Stimulated activated CD4-positive, alpha-beta T cell treated with anti-CD3 and anti-CD28 coated beads, Interleukin-12 subunit alpha, Interleukin-12 subunit beta, amount 100 ng/mL, for 4 hours (primary cell): Measurements from ENCODE around the gene TRAF3.
"Not testable (repeated sequence)": the region's sequence is repeated elsewhere in the genome, so short reads cannot be mapped to it uniquely, and the experiment has no call there.

Experiments
- DNase-seq: peaks from one replicate; pipeline ENCODE4 v3.0.0-alpha.2; 2020

TRAF3 gene

GRCh38 chr14:102754370-102755262 is 22.6 kb upstream of the TRAF3 start:
- no peak for DNase-seq

- no peak for DNase-seq
Observed at GRCh38 chr14:102757646-102758045, 19.6 kb upstream of the TRAF3 start.

DNA sequence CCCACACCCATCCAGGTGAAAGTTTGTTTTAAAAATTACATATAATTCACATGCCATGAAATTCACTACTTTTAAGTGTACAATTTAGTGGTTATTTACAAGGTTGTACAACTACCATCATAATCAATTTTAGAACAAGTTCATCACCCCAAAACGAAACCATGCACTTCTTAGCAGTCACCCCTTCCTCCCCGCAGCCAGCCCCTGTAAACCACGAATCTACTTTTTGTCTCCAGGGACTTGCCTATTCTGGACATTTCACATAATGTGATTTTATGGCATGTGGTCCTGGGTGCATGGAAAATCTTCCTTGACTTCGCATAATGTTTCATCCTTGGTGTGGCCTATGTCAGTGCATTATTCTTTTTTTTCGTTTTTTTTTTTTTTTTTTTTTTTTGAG is 19.2 kb upstream of the TRAF3 start:
- no peak for DNase-seq

- no peak for DNase-seq
Observed at GRCh38 chr14:102759456-102760187, 17.6 kb upstream of the TRAF3 start.

- DNase-seq: no peak
Observed at GRCh38 chr14:102760496-102761193, 16.6 kb upstream of the TRAF3 start.

DNA sequence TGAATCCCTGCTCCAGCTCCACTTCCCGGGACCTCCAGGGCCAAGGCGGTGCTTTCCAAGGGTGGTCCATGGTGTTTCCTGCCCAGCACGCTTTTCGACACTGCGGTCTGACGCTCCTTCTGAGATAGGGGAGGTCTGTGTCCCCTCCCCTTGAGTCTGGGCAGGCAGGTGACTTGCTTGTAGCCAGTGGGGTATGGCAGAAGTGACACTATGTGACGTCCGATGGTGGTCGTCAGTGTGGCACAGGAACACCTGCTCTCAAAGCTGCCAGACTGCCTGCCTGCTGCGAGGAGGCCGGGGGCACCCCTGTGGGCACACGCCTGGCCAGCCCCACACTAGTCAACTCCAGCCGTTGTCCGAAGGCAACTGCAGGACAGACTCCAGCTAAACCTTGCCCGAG is 16.0 kb upstream of the TRAF3 start:
- DNase-seq: no peak

DNA sequence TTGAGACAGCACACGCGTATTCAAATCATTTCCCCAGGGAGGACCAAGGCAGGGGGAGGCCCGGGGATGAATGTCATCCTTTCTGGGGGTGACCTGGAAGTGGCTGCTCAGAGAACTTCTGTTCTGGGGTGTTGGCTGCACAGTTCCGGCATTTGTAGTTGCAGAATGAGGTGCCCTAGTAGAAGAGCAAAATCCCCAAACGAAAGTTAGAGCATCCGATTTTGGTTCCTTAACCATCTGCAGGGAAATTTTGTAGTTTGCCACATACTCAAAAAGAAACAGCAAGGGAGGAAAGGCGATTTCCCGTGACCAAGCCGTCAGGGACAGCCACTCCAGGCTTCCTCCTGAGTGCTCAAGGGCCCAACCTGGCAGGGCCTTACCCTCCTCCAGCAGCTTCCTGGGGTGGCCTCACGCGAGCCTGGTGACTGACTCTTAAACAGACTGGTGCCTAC is 13.0 kb upstream of the TRAF3 start:
- no peak for DNase-seq

DNA sequence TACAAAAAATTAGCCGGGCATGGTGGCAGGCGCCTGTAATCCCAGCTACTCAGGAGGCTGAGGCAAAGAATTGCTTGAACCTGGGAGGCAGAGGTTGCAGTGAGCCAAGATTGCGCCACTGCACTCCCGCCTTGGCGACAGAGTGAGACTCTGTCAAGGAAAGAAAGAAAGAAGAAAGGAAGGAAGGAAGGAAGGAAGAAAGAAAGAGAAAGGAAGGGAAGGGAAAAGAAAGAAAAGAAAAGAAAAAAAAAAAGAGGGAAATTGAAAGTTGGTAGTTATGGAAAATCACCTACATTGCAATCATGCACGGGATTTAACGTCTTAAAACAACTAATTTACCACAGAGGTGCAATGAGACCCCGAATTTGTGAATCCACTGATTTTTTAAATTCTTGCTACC is 11.5 kb upstream of the TRAF3 start:
- not testable (repeated sequence) for DNase-seq

DNA sequence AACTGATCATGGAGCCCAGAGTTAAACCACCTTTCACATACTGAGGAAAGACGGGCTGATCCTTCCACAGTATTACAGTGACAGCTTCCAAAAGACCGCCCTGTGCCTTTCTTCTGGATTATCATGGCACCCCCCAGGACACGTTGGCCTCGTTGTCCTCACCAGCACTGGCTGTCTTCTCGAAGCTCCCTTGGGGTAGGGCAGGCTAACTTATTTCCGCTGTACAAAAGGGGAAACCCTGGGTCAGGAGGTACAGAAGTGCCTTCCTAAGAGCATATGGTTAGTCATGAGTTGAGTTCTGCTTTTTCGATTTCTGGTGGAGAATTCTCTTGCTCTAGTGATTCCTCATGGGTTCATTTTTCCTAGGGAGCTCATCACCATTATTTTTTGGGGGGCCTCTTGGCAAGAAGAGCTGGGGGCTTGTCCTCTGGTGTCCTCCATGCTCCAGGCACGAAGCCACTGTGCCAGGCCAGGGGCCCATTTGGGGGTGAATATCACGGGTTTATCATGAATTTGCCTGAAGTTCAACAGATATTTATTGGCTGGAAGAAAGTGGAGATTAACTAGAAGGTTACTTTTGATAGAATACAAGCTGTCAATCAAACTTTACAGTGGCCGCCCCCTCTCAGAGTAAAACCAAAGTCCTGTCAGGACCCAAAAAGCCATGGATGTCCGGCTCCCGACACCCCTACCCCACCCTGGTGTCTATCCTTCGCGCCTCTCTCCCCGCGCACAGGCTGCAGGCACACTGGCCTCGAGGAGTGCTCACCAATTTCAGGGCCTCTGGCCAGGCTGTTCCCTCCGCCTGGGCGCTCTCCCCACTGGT is 8.8 kb upstream of the TRAF3 start:
- no peak for DNase-seq

- DNase-seq: no peak
Observed at GRCh38 chr14:102769049-102769327, 8.3 kb upstream of the TRAF3 start.

GRCh38 chr14:102770147-102771123 is 6.8 kb upstream of the TRAF3 start:
- DNase-seq: no peak

DNA sequence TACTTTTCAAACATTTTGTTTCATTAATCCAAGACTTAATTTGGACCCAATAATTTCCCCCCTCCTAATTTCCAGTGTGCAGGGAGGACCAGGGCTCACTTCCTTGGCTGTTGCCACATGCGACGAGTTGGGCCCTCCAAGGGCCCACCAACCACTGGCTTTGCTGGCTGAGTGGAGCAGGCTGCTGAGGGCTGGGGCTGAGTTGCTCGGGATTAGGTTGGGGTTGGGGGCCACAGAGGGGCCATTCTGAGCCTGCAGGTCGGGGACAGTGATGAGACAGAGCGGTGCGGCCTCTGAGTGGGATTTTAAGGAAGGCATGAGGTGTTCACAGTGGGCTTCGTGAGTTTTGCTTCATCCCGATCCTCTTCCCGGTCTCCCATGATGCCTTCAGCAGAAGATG is 6.1 kb upstream of the TRAF3 start:
- DNase-seq: no peak

DNA sequence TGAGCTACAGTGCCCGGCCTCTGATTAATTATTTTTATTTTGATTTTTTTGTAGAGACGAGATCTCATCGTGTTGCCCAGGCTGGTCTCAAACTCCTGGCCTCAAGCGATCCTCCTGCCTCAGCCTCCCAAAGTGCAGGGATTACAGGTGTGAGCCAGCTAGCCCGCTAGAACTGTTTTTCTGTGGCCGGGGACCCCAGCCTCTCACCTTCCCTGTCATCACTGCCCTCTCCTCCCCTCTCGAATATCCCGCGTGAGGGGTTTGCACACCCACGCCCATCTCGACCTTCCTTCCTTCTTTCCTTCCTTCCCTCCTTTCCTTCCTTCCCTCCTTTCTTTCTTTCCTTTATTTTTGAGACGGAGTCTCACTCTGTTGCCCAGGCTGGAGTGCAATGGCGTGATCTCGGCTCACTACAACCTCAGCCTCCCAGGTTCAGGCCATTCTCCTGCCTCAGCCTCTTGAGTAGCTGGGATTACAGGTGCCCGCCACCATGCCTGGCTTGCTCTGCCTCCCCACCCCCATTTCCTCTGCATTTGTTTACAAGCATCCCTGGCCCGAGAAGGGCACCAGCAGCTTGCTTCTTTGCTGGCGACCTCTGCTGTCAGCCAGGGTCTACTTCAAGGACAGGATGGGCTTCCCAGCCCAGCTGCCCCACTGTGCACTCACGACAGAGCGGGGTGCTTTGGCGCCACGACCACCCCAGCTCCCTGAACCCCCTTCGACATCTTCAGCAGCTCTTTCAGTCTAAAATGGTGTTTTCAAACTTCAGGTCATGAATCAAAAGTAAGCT is 4.3 kb upstream of the TRAF3 start:
- DNase-seq: no peak

DNA sequence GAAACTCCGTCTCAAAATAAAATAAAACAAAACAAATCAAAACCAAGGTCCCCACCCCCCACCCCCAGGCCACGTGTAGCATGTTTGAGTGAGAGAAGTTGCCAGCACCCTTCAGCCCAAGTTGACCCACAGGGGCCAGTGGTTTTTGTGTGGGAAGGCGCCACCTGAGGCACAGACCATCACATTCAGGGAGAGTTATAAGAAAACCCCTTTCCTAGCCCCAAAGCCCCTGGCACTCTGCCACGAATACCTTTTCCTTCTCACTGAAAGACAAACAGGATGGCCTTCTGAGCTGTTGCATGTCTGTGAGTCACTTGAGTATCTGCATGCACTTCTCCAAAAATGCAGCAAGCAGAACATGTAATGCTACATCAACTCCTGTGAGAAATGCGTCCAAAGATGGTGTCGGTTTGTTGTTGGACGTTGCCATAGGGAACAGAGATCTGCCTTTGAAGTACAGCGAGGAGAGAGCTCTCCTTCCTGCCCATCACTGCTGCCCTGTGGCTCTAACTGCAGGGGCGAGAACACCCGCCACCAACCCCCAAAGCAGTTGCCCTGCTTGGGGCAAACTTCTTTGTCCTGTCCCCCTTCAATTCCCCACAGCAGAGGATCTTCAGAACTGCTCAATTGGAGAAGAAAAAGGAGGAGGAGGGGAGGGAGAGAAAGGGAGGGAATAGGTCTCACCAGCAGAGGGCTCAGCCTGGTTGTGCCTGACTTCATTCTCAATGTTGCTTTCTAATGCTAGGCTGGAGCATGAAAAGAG is 2.7 kb upstream of the TRAF3 start:
- DNase-seq: peak; percentile 32

GRCh38 chr14:102775855-102776760 is 1.1 kb upstream of the TRAF3 start:
- DNase-seq: peak; percentile 16

DNA sequence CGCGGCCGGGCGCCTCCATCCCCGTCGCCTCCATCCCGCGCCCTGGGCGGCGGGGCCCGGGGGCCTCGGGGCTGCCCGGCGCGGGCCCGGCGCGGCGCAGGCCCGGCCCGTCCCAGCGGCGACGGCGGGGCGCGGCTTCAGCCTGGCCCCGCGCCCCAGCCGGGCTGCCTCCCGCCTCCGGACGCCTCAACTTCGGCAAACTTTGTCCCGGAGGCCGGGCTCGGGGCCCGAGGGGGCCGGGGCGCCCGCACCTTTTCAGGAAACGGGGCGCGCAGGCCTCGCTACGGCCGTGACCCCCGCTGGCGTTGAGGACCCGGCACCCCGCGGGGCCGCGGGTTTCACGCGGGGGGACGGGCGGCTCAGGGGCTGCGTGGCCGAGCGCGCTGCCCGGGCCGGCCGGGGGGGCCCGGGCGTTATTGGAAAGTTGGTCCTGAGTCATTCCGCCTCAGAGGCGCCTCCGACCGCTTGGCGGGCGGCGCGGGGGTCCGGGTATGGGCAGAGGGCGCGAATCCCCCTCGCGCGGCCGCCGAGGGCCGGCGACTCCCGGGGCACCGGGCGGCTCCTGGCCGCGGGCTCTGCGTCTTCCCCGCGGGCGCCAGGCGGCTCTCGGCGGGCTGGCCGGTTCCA is 575 bp downstream of the TRAF3 start:
- peak; percentile 24 for DNase-seq

DNA sequence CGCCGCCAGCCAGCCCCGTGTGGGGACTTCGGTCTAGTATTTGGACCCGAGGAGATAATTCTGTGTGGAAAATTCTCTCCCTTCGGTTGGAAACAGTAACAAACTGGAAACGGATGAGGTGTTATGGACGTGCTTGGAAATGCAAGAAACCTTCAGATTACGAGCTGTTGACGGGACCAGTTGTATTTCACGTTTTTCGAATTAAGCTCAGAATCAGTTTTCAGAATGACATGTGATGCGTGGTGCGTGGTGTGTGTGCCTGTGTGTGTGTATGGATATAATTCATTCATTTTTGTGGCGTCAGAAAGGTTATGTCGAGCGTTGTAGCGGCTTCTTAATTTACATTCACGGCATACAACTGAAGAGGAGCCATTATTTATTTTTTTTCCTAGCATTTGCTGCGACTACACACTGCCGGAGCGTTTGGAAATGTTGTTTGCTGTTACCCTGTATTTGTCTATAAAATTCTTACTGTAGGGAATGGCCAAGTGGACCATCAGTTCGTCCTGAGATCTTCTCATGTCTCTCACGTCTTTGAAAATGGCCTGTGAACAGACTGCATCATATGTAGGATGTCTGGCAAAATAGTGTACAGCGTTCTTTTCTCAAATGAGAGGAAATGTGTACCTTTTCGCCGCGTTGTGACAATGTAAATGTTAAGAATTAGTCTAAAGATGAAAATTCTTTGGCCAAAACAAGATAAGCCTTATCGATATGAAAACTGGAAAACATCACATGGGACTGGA is 1.3 kb downstream of the TRAF3 start:
- DNase-seq: peak; percentile 22

GRCh38 chr14:102779084-102779462 is 1.8 kb downstream of the TRAF3 start:
- DNase-seq: no peak
